ENCODE results near the gene SNRPA.
"Not testable (repeated sequence)": the region's sequence is repeated elsewhere in the genome, so short reads cannot be mapped to it uniquely, and the experiment has no call there.

The SNRPA gene

DNA sequence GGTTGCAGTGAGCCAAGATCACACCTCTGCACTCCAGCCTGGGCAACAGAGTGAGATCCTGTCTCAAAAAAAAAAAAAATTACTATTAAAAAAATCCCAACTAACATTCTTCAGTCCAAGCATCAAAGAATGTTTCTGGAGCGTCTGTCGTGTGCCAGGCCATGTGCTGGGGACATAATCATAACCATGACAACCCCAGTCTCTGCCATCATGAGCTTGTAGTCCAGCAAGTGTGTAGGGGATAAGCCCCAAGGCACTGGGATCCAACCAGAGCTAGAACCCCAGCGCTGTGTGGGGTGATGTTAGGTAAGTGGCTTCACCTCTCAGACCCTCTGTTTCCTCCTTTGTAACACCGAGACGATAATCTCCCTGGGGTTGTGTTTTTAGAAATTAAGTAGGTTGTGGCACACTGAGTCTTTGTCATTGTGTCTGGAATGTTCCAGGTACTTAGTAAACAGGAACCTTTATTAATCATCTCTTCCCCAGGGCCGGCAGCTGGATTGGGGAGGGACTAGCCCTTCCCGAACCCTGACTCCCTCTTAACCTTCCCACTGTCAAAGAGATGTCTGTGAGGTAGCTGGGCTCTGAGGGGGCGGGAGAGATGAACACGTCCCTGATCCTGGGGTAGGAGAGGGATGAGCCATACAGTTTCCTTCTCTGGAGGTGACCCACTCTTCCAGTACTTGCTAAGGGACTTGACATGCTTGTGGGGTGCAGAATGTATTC lies 28.9 kb upstream of the SNRPA start:
- DNase-seq = no peak

GRCh38 chr19:40723661-40724254 lies 27.2 kb upstream of the SNRPA start:
- DNase-seq = no peak

DNA sequence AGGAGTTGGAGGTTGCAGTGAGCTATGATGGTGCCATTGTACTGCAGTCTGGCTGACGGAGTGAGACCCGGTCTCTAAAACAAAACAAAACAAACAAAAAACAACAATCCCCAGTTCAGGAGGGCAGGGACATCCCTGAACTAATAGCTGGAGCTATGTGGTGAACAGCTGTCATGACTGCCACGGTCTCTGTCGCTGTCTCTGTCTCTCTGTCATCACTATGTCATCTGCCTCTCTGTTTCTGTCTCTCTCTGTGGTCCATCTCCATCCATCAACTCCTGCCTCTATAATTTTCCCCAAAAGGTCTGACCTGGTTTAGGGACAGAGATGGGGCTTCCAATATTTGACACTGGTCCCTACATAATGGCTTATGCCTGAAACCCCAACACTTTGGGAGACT lies 26.7 kb upstream of the SNRPA start:
- no peak for DNase-seq

- no peak for DNase-seq
Measured at GRCh38 chr19:40724855-40725254, 26.1 kb upstream of the SNRPA start.

DNA sequence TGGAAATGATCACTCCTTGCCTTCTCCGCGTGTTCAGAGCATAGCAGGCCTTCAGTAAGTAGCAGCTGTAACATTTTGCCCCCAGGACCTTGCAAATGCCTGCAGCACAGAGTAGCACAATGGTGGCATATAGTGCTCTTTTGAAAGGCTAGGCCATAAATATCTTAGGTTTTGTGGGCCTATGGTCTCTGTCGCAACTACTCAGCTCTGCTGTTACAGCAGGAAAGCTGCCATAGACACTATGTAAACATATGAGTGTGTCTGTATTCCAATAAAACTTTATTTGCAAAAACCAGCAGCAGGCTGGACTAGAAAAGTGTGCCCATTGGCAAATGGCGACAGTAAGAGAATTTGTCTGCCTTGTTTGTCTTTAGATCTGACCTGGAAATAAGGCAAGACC lies 24.7 kb upstream of the SNRPA start:
- no peak for DNase-seq

DNA sequence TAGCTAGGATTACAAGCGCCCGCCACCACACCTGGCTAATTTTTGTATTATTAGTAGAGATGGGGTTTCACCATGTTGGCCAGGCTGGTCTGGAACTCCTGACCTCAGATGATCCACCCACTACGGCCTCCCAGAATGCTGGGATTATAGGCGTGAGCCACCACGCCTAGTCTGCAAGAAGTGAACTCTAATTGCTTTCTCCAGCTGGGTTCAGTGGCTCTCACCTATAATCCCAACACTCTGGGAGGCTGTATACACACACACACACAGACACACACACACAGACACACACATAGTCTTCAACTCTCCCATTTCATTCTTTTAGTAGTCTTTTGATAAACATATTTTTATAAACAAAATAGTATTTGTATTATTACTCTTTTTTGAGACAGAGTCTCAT lies 20.9 kb upstream of the SNRPA start:
- not testable (repeated sequence) for DNase-seq

DNA sequence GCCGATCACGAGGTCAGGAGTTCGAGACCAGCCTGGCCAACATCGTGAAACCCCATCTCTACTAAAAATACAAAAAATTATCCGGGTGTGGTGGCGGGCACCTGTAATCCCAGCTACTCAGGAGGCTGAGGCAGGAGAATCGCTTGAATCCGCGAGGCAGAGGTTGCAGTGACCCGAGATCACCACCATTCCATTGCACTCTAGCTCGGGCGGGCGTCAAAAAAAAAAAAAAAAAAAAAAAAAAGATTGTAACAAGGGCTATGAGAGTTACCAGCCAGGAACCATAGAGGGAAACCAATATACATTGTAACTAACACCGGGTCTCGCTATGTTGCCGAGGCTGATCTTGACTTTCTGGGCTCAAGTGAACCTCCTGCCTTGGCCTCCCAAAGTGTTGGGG lies 18.7 kb upstream of the SNRPA start:
- DNase-seq = not testable (repeated sequence)

DNA sequence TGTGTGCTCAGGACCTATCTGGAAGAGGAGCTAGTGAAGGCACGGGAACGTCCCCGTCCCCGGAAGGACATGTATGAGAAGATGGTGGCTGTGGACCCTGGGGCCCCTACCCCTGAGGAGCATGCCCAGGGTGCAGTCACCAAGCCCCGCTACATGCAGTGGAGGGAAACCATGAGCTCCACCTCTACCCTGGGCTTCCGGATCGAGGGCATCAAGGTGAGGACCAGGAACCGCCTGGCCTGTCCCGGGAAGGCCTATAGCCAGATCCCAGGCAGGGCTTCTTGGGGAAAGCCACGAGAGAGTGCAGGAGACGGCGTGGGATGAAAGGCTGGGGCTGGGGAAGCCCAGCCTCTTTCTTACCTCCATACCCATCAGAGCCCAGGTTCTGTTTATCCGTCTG lies 17.9 kb upstream of the SNRPA start:
- no peak for DNase-seq

DNA sequence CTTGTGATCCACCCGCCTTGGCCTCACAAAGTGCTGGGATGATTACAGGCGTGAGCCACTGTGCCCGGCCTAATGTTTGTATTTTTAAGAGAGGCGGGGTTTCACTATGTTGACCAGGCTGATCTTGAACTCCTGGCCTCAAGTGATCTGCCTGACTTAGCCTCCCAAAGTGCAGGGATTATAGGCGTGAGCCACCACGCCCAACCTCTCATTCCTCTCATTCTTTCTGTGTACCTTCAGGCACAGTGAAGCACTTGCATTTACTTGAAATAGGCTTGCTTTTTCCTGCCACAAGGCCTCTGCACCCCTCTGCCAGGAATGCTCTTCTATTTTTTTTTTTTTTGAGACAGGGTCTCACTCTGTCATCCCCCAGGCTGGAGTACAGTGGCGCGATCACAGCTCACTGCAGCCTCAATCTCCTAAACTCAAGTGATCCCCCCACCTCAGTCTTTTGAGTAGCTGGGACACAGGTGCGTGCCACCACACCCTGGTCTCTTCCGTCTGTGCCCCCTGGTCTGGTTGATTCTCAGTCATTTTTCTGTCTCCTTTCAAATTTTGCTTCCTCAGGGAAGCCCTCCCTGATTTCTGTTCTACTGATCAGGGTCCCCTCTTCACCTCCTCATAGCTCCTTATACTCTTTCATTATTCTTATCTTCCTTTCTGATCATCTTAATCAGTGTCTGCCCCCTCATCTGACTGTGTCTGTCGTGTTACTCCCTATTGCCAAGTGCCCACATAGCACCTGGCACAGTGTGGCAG lies 15.8 kb upstream of the SNRPA start:
- DNase-seq = no peak

GRCh38 chr19:40736661-40737060 lies 14.3 kb upstream of the SNRPA start:
- DNase-seq = no peak

DNA sequence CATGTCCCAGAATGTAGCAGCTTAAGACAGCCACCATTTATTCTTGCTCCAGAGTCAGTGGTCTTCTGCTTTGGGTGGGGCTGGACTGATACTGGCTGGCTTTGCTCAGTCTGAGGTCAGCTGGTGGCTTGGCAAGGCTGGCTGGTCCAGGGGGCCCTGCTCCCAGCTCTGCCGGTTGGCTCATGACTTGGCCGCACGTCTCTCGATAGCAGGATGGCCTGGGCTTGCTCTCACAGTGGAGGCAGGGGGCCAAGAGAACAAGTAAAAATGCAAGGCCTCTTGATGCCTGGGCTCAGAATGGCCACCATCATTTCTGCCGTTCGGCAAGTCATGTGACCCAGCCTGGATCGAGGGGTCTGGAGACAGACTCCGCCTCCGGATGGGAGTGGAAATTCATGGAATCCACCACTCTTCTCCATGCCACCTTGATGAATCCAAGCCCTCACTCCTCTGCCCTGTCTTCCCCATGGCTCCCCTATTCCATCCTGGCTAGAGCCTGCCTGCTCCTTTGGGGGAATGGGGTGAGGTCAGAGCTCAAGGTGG lies 13.8 kb upstream of the SNRPA start:
- no peak for DNase-seq

DNA sequence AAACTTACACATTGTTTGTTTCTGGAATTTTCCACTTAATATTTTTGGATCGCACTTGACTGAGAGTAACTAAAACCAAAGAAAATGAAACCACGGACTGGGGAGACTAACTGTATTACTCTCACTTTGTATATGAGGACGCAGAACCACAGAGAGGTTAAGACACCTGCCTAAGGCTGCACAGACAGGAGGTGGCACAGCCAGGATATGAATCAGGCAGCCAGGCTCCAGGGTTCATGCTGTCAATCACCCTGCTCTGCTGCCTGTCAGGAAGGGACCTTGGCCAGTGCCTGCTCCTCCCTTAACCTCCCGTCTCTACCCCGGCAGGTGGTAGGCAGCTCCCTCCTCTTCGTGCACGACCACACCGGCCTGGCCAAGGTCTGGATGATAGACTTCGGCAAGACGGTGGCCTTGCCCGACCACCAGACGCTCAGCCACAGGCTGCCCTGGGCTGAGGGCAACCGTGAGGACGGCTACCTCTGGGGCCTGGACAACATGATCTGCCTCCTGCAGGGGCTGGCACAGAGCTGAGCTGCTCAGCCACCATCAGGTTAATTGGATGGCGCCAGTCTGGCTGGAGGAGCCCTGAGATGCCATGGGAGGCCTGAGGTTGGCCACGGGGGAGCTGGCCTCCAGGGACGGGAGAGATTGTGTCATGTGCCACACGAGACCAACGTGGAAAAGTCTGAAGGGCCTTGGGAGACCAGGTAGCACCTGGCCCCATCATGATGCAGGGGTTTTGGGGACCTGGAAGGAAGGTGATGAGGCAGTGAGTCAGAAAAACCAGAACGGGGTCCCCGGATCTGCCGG lies 11.8 kb upstream of the SNRPA start:
- DNase-seq = no peak

DNA sequence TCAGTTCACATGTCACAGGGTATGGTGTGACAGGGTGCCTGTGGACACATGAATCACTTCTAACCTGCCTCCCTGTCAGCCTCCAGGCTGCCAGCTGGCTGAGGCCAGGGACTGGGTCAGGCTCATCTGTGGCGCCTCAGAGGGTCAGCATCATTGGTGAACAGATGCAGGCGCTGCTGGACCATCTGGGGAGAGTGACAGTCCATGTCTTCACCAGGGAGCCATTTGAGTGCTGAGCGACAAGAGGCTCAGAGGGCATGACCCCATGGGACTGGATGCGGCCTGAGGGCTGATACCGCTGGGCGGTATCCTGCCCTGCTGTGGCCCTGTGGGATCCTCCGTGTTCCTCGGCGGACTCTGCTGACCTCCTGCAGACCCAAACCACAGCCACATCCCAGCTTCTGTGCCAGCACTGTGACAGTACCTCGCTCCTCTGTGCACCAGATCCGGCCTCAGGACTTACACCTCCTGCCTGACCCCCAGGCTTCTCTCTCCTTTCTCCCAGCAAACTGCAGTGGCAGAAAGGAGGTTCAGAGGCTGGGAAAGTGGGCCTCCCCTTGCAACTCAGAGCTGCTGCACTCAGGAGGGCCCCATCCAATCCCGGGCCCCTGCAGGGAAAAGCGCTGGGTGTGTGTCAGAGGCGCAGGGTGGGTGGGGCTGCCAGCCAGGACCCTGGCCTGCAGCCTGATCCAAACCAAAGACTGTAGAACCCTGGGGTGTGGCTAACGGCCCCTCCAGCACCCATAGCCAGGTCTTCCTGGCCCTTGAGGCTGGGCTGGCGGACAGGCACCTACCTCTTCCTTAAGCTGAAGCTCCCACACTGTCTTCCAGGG lies 10.9 kb upstream of the SNRPA start:
- no peak for DNase-seq

DNA sequence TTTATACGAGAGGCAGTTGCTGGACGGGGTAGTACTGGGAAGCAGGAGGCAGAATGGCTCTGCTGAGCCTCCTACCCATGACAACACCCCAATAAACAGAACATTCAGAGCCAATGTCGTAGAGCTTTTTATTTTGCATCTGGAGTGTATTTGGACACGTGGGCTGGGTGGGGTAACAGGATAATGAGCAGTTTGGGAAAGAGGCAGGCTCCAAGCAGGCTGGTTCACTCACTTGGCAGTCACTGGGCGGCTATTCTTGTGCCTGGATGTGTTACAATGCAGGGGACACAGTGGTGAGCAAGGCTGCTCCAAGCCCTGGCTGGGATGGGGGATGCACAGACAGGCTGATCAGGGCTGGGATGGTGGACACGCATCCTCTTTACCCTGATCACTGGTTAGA lies 10.3 kb upstream of the SNRPA start:
- DNase-seq = no peak

DNA sequence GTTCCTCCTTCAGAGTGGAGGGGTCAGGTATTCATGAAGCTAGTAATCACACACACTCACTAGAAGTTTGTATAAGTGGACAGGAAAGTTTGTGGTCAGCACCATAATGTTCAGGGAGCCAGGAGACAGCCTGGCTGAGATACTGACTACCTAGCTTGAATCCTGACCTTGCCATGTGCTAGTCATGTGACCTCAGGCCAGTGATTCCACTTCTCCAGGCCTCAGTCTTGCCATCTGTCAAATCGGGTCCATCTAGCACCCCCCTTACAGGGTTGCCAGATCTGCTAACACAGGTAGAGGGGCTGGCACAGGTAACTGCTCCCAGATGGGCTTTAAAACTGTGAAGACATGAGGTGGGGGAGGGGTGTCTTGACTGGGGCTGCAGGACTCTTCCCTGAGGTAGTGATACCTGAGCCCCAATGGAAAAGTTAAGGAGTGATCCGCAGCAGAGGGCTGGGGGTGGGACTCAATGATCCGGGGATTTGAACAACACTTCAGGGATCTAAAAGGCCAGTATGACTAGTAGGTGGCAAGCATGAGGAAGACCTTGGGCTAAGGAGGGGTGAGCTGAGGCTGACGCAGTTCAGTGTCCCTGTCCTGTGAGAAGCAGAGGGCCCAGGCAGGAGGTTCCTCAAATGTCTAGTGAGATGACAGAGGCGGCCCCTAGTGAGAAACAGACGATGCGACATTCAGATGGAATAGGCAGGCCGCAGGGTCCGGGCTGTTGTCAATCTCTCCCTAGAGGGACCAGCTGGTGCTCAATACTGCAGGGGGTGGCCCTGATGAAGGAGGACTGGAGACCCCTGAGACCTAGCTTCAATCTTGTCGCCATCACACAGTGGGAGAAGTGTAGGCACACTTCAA lies 9.2 kb upstream of the SNRPA start:
- no peak for DNase-seq

- DNase-seq = no peak
Measured at GRCh38 chr19:40742477-40742876, 8.5 kb upstream of the SNRPA start.

DNA sequence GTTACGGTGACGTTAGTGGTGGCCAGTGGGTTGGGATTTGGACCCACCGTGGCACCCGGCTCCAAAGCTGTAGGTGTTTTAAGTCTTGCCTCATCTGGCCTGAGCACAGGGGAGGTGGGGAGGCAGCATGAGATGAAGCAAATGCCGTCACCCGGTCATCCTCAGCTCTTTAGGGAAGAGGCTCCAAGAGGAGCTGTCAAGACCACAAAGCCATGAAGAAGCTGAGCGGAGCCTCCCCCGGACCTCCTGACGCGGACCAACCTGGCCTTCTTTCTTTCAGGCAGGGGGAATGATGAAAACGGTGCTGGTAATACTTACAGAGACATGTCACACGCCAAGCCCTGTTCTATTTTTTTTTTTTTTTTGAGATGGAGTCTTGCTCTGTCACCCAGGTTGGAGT lies 8.1 kb upstream of the SNRPA start:
- no peak for DNase-seq

DNA sequence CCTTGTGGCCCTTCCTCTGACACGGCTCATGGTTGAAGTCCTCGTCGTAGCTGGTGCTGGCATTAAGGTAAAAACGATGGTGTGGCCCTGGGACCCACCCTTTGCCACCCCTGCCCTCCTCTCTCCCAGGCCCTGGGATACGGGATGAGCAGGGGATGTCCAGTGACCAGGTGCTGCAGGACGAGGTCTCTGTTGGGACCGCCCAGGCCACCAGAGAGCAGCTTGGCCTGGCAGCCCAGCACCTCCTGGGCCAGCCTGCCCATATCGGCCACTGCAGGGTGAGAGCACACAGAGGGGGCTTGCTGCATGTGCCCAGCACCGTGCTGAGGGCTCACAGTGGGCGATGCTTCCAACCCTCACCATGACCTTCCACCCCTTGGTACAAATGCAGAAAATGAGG lies 7.1 kb upstream of the SNRPA start:
- DNase-seq = no peak

- peak in 1 of 2 donors; percentile 14 for DNase-seq
Measured at GRCh38 chr19:40744554-40745401, 6.2 kb upstream of the SNRPA start.

GRCh38 chr19:40745402-40745780 lies 5.6 kb upstream of the SNRPA start:
- no peak for DNase-seq
